Calu3 (cell line): ENCODE data around the gene HS6ST3. TPM values are rescaled to one million over a fixed set of nuclear protein-coding genes. Genes with fewer than 3 reads are reported as not detected.

ENCODE experiments used
- BruUV-seq: library from RNA; stranded (reverse); fragments of 400-500 nt; replicated peaks from 2 replicates; lab custom pipeline; 2021; lab: Mats Ljungman, UMichigan
- CTCF ChIA-PET: fragments of 300-600 bp; sonication (Branson Sonifier 250); formaldehyde crosslinking; loops from one replicate; lab custom pipeline; 2022; ENCODE audit warnings: antibody characterized with exemption; lab: Charles Lee
- DNase-seq: peaks from one replicate; pipeline ENCODE4 v3.0.0; 2022
- H3K27ac Mint-ChIP-seq: one replicate; pipeline ENCODE4 v1.8.0; 2022; ENCODE audit warnings: mixed read lengths; ENCODE audit not compliant: unreplicated experiment
- H3K27me3 Mint-ChIP-seq: one replicate; pipeline ENCODE4 v1.8.0; 2022; ENCODE audit warnings: mixed read lengths; ENCODE audit not compliant: unreplicated experiment
- H3K36me3 Mint-ChIP-seq: one replicate; pipeline ENCODE4 v1.8.0; 2022; ENCODE audit warnings: mild to moderate bottlenecking, moderate library complexity, mixed read lengths; ENCODE audit not compliant: insufficient read depth, unreplicated experiment
- H3K4me1 Mint-ChIP-seq: one replicate; pipeline ENCODE4 v1.8.0; 2022; ENCODE audit warnings: mild to moderate bottlenecking, low read depth, mixed read lengths; ENCODE audit not compliant: unreplicated experiment
- H3K4me3 Mint-ChIP-seq: one replicate; pipeline ENCODE4 v1.8.0; 2022; ENCODE audit warnings: mild to moderate bottlenecking, low read depth, moderate library complexity, mixed read lengths; ENCODE audit not compliant: unreplicated experiment
- H3K9me3 Mint-ChIP-seq: one replicate; pipeline ENCODE4 v1.8.0; 2022; ENCODE audit warnings: low read depth, mixed read lengths; ENCODE audit not compliant: unreplicated experiment
- intact Hi-C: fragments of 100-400 bp; cut with micrococcal nuclease; formaldehyde crosslinking; loops from one replicate; pipeline ENCODE4 v1.10.0; 2022; ENCODE audit not compliant: unreplicated experiment
- total RNA-seq: library from RNA; stranded (reverse); gene quantifications from 2 replicates; pipeline ENCODE4 v1.2.3, GENCODE V29; 2022
- TF ChIP-seq, protein P1 (sequence below): fragments of 200-600 bp; IDR thresholded peaks from one replicate; pipeline ENCODE4 v1.8.0; 2022; ENCODE audit warnings: antibody characterized with exemption; ENCODE audit not compliant: unreplicated experiment

HS6ST3 gene
- total RNA-seq, 1 experiment from 2014 or later: not detected

DNA sequence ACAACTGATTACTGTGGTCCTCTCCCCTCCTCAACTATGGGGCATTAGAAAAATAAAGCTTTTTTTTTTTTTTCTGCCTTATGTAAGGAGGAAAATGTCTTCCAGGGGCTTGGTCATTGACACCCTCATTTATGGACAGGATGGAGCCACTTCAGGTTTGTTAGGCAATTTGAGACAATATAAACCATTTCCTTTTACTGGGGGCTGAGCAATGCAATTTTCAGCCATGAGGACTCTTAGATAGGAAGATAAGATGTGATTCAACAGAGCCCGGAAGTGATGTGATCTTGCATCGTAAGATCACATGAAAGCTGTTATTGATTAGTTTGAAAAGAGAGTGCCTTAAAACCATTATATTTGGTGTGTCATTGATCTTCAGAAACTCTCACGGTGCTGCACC, 693.6 kb downstream of the HS6ST3 start:
- DNase-seq: no peak
- no peaks in the 10 kb centered on the region for H3K27me3 Mint-ChIP-seq
- no peak overlapping the region for H3K4me3 Mint-ChIP-seq
- H3K9me3 Mint-ChIP-seq: no peaks in the 10 kb centered on the region
- no peak overlapping the region for H3K27ac Mint-ChIP-seq
- TF ChIP-seq, protein P1, sequence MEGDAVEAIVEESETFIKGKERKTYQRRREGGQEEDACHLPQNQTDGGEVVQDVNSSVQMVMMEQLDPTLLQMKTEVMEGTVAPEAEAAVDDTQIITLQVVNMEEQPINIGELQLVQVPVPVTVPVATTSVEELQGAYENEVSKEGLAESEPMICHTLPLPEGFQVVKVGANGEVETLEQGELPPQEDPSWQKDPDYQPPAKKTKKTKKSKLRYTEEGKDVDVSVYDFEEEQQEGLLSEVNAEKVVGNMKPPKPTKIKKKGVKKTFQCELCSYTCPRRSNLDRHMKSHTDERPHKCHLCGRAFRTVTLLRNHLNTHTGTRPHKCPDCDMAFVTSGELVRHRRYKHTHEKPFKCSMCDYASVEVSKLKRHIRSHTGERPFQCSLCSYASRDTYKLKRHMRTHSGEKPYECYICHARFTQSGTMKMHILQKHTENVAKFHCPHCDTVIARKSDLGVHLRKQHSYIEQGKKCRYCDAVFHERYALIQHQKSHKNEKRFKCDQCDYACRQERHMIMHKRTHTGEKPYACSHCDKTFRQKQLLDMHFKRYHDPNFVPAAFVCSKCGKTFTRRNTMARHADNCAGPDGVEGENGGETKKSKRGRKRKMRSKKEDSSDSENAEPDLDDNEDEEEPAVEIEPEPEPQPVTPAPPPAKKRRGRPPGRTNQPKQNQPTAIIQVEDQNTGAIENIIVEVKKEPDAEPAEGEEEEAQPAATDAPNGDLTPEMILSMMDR: no peak
- BruUV-seq: no TSS peak
- no peaks in the 10 kb centered on the region for H3K36me3 Mint-ChIP-seq
- intact Hi-C loops: no loop called here
- peaks cover 7% of the 10 kb centered on the region for H3K4me1 Mint-ChIP-seq
- CTCF ChIA-PET: no interaction called here

DNA sequence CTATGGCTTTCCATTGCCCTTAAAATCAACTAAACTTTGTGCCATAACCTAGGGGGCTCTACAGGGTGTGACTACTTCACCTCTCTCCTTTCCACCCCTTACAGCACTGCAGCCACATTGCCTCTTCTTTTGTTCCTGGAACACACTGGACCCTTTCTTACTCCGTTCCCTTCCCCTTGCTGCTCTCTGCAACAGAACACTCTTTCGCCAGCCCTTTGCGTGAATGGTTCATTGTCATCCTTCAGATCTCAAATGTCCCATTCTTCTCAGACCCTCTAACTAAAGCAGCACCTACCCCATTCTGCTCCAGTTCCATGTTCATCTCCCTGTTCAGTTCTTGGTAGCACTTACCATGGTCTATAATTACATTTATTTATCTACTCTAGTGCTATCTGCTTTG, 696.1 kb downstream of the HS6ST3 start:
- Mint-ChIP-seq H3K4me3 (no peak overlapping the region), H3K9me3 (no peaks in the 10 kb centered on the region), H3K27ac (no peak overlapping the region), H3K36me3 (no peaks in the 10 kb centered on the region), H3K27me3 (no peaks in the 10 kb centered on the region), H3K4me1 (no peaks in the 10 kb centered on the region)
- BruUV-seq: no TSS peak
- intact Hi-C loops: no loop called here
- DNase-seq: no peak
- TF ChIP-seq, protein P1: no peak
- CTCF ChIA-PET: no interaction called here

GRCh38 chr13:96792188-96792587, 702.3 kb downstream of the HS6ST3 start:
- no peaks in the 10 kb centered on the region for H3K27me3 Mint-ChIP-seq
- H3K9me3 Mint-ChIP-seq: no peaks in the 10 kb centered on the region
- H3K4me1 Mint-ChIP-seq: no peaks in the 10 kb centered on the region
- H3K27ac Mint-ChIP-seq: no peak overlapping the region
- TF ChIP-seq, protein P1: no peak
- DNase-seq: no peak
- no peak overlapping the region for H3K4me3 Mint-ChIP-seq
- intact Hi-C loops: no loop called here
- no peaks in the 10 kb centered on the region for H3K36me3 Mint-ChIP-seq
- CTCF ChIA-PET: no interaction called here
- BruUV-seq: no TSS peak

- H3K4me3 Mint-ChIP-seq: no peak overlapping the region
- H3K9me3 Mint-ChIP-seq: no peaks in the 10 kb centered on the region
- no TSS peak for BruUV-seq
- H3K27ac Mint-ChIP-seq: no peak overlapping the region
- no peaks in the 10 kb centered on the region for H3K4me1 Mint-ChIP-seq
- TF ChIP-seq, protein P1: no peak
- CTCF ChIA-PET: no interaction called here
- no peaks in the 10 kb centered on the region for H3K36me3 Mint-ChIP-seq
- intact Hi-C loops: no loop called here
- no peaks in the 10 kb centered on the region for H3K27me3 Mint-ChIP-seq
- peak; percentile 28 for DNase-seq
Measured at GRCh38 chr13:96792736-96793403, 703.0 kb downstream of the HS6ST3 start.
